ENCODE measurements around the gene ZHX3.

Gene ZHX3

DNA sequence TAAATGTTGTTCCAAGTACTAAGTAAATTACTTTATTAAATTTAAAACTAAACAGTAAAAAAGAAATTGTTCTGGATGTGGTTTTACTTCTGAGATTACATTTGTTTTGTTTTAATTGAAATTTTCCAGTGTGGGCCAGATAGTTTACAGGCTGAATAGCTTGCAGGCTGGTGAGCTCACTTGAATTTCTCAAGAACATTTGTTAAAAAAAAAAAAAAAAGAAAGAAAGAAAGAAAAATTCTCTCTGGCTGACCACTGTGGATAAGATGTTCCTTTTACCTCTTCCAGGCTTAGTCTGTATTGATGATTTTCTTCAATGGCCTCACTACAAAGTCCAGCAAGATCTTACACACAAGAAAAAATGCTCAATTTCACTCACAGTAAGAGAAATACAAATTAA, 94.8 kb downstream of the ZHX3 start:
- Histone ChIP-seq H3K27me3 (ENCODE audit: control insufficient read depth, insufficient read depth, low read length) (no peaks in the 10 kb centered on the region), H3K36me3 (ENCODE audit: control insufficient read depth, insufficient read depth, low read length) (no peaks in the 10 kb centered on the region), H3K27ac (no peak overlapping the region), H3K4me3 (ENCODE audit: low read depth, low read length) (no peak overlapping the region), H3K9ac (no peak overlapping the region), H3K79me2 (peaks cover 12% of the 10 kb centered on the region), H2AFZ (no peak overlapping the region), H3K4me2 (ENCODE audit: low read length) (no peak overlapping the region), H3K9me3 (ENCODE audit: control insufficient read depth, low read length) (no peaks in the 10 kb centered on the region), H3K4me1 (no peaks in the 10 kb centered on the region)
- TF ChIP-seq, protein P1, sequence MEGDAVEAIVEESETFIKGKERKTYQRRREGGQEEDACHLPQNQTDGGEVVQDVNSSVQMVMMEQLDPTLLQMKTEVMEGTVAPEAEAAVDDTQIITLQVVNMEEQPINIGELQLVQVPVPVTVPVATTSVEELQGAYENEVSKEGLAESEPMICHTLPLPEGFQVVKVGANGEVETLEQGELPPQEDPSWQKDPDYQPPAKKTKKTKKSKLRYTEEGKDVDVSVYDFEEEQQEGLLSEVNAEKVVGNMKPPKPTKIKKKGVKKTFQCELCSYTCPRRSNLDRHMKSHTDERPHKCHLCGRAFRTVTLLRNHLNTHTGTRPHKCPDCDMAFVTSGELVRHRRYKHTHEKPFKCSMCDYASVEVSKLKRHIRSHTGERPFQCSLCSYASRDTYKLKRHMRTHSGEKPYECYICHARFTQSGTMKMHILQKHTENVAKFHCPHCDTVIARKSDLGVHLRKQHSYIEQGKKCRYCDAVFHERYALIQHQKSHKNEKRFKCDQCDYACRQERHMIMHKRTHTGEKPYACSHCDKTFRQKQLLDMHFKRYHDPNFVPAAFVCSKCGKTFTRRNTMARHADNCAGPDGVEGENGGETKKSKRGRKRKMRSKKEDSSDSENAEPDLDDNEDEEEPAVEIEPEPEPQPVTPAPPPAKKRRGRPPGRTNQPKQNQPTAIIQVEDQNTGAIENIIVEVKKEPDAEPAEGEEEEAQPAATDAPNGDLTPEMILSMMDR (IDR thresholded peaks at IDR 0.05) = no peak

DNA sequence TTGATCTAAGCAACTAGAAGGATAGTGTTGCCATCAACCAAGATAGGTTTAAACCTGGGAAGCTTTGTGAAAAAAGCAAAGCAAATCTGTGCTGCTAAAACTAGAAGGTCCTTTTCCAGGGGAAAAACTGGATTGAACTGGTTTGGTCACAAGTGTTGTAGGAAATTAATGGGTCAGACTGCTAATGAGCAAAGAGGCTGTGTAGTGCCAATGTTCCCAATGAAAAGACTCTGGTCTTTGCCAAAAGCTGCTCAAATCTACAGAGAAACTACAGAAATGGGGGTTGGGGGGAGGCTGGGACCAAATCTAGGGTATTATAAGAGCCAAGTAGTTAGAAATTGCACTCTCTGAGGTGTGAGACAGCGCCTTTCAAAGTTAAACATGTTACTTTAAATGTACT, 95.2 kb downstream of the ZHX3 start:
- no peak overlapping the region for H2AFZ ChIP-seq
- H3K4me2 ChIP-seq (ENCODE audit: low read length) = no peak overlapping the region
- H3K4me3 ChIP-seq (ENCODE audit: low read depth, low read length) = no peak overlapping the region
- H3K79me2 ChIP-seq = peaks cover 15% of the 10 kb centered on the region
- H3K27ac ChIP-seq = no peak overlapping the region
- TF ChIP-seq, protein P1 (IDR thresholded peaks at IDR 0.05) = no peak
- no peak overlapping the region for H3K9ac ChIP-seq
- H3K36me3 ChIP-seq (ENCODE audit: control insufficient read depth, insufficient read depth, low read length) = no peaks in the 10 kb centered on the region
- H3K27me3 ChIP-seq (ENCODE audit: control insufficient read depth, insufficient read depth, low read length) = no peaks in the 10 kb centered on the region
- no peaks in the 10 kb centered on the region for H3K4me1 ChIP-seq
- no peaks in the 10 kb centered on the region for H3K9me3 ChIP-seq (ENCODE audit: control insufficient read depth, low read length)

DNA sequence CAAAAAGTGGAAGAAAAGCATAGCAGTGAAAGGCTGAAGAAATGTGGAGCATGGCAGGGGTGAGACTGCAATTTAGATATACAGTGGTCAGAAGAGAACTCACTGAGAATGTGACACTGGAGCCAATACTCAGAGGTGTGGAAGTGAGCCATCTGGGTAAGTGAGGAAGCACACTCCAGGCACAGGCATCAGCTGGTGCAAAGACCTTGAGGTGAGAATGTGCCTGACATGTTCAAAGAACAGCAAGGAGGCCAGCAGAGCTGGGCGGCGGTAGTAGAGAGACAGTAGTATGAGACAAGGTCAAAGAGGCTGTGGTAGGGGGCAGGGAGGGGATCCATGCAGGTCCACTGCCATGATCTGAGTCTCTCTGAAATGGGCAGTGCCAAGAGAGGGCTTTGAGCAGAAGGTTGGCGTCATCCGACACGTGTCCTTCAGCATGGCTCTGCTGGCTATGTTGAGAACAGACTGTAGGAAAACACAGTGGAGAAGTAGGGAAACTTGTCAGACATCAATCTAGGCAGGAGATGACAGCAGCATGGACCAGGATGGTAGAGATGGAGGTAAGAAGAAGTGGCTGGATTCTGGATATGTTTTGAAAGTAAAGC, 95.8 kb downstream of the ZHX3 start:
- no peak overlapping the region for H3K9ac ChIP-seq
- H2AFZ ChIP-seq = no peak overlapping the region
- no peaks in the 10 kb centered on the region for H3K9me3 ChIP-seq (ENCODE audit: control insufficient read depth, low read length)
- no peaks in the 10 kb centered on the region for H3K36me3 ChIP-seq (ENCODE audit: control insufficient read depth, insufficient read depth, low read length)
- H3K79me2 ChIP-seq = peaks cover 15% of the 10 kb centered on the region
- H3K27ac ChIP-seq = no peak overlapping the region
- H3K27me3 ChIP-seq (ENCODE audit: control insufficient read depth, insufficient read depth, low read length) = no peaks in the 10 kb centered on the region
- H3K4me1 ChIP-seq = no peaks in the 10 kb centered on the region
- H3K4me3 ChIP-seq (ENCODE audit: low read depth, low read length) = no peak overlapping the region
- TF ChIP-seq, protein P1 (IDR thresholded peaks at IDR 0.05) = no peak
- H3K4me2 ChIP-seq (ENCODE audit: low read length) = no peak overlapping the region

DNA sequence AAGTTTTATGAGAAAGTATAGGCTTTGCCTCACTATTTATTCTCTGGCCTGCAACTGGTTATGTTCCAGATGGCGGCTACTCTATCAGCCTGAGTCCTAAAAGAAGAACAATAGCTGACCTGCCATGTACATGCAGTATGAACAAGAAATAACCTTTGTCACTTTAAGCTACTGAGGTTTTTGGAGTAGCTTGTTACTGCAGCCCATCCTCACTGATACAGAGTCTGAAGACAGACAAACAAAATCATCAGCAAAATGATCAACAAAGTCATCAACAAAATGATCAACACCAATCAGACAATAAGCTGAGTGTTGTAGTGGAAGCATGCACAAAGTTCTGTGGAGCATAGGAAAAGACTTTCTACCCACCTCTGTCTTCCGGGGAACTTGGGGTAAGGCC, 97.7 kb downstream of the ZHX3 start:
- no peaks in the 10 kb centered on the region for H3K27me3 ChIP-seq (ENCODE audit: control insufficient read depth, insufficient read depth, low read length)
- H3K4me2 ChIP-seq (ENCODE audit: low read length) = no peak overlapping the region
- no peaks in the 10 kb centered on the region for H3K36me3 ChIP-seq (ENCODE audit: control insufficient read depth, insufficient read depth, low read length)
- no peak overlapping the region for H3K9ac ChIP-seq
- H3K27ac ChIP-seq = no peak overlapping the region
- no peaks in the 10 kb centered on the region for H3K9me3 ChIP-seq (ENCODE audit: control insufficient read depth, low read length)
- TF ChIP-seq, protein P1 (IDR thresholded peaks at IDR 0.05) = no peak
- peaks cover 15% of the 10 kb centered on the region for H3K79me2 ChIP-seq
- no peak overlapping the region for H3K4me3 ChIP-seq (ENCODE audit: low read depth, low read length)
- H2AFZ ChIP-seq = no peak overlapping the region
- H3K4me1 ChIP-seq = no peaks in the 10 kb centered on the region

DNA sequence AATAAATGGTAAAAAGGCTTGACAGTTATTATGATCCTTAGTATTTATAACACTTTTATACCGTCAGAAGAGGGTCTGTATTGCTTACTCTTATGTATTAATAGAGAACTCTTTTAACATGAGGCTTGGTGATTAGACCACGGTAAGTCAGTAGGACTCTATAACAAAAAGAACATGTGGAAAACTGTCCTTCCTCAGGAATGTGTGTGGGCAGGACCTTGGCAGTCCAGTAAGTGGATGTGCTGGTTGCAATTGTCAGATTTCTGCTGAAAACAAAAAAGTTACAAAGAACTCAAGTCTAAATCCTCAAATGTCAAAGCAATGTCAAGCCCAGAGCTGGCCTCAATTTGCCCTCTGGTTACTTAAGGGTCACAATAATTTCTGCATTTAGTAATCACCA, 99.1 kb downstream of the ZHX3 start:
- Histone ChIP-seq H2AFZ (no peak overlapping the region), H3K27ac (no peak overlapping the region), H3K79me2 (peaks cover 15% of the 10 kb centered on the region), H3K4me3 (ENCODE audit: low read depth, low read length) (no peak overlapping the region), H3K9me3 (ENCODE audit: control insufficient read depth, low read length) (no peaks in the 10 kb centered on the region), H3K27me3 (ENCODE audit: control insufficient read depth, insufficient read depth, low read length) (no peaks in the 10 kb centered on the region), H3K4me1 (peaks cover 1% of the 10 kb centered on the region), H3K36me3 (ENCODE audit: control insufficient read depth, insufficient read depth, low read length) (no peaks in the 10 kb centered on the region), H3K9ac (no peak overlapping the region), H3K4me2 (ENCODE audit: low read length) (no peak overlapping the region)
- TF ChIP-seq, protein P1 (IDR thresholded peaks at IDR 0.05) = no peak
